GM23338 (cell line): ENCODE data around the gene GCG.

ENCODE experiments used
- CREB1 ChIP-seq: fragments of 250-450 bp; sonication (Bioruptor Pico); IDR thresholded peaks from 2 replicates; pipeline ENCODE4 v1.5.0; 2020; ENCODE audit warnings: low read depth, mild to moderate bottlenecking, moderate library complexity
- CTCF ChIP-seq, 2 experiments: fragments of 200-600 bp in 1 of 2; sonication (generic) in 1 of 2; conservative IDR thresholded peaks; 2 replicates each; pipeline versions ENCODE4 v1.5.1 to v1.6.1; 2016 to 2017; ENCODE audit warnings: antibody characterized with exemption in 2 of 2, low read depth in 2 of 2, mild to moderate bottlenecking in 2 of 2, moderate library complexity in 1 of 2
- EZH2 ChIP-seq: fragments of 200-600 bp; sonication (generic); IDR thresholded peaks from one replicate; pipeline ENCODE4 v1.8.0; 2017; ENCODE audit warnings: antibody characterized with exemption, mild to moderate bottlenecking, low read depth; ENCODE audit not compliant: unreplicated experiment
- EZH2phosphoT487 ChIP-seq: fragments of 200-600 bp; sonication (generic); IDR thresholded peaks from one replicate; pipeline ENCODE4 v1.8.1; 2018; ENCODE audit warnings: antibody characterized with exemption; ENCODE audit not compliant: unreplicated experiment
- JUNB ChIP-seq: IDR thresholded peaks from one replicate; pipeline ENCODE4 v1.6.1; 2016; ENCODE audit warnings: antibody characterized with exemption; ENCODE audit not compliant: unreplicated experiment
- NANOG ChIP-seq: IDR thresholded peaks from 2 replicates; pipeline ENCODE4 v1.6.1; 2016; ENCODE audit warnings: antibody characterized with exemption, borderline replicate concordance
- POLR2AphosphoS5 ChIP-seq: IDR thresholded peaks from 2 replicates; pipeline ENCODE4 v1.6.1; 2016; ENCODE audit warnings: antibody characterized with exemption, low read depth
- STAT1 ChIP-seq: IDR thresholded peaks from one replicate; pipeline ENCODE4 v1.6.1; 2016; ENCODE audit warnings: antibody characterized with exemption; ENCODE audit not compliant: unreplicated experiment
- ZNF114 ChIP-seq: fragments of 250-450 bp; sonication (Bioruptor Pico); IDR thresholded peaks from 2 replicates; pipeline ENCODE4 v1.5.0; 2020; ENCODE audit warnings: mild to moderate bottlenecking, moderate library complexity
- ZNF331 ChIP-seq: fragments of 250-450 bp; sonication (Bioruptor Pico); IDR thresholded peaks from 2 replicates; pipeline ENCODE4 v1.5.0; 2020; ENCODE audit warnings: low read depth, mild to moderate bottlenecking, moderate library complexity
- TF ChIP-seq, protein P1 (sequence below): IDR thresholded peaks from one replicate; pipeline ENCODE4 v1.6.1; 2018; ENCODE audit warnings: antibody characterized with exemption; ENCODE audit not compliant: unreplicated experiment
- TF ChIP-seq, protein P2 (sequence below): IDR thresholded peaks from 2 replicates; pipeline ENCODE4 v1.6.1; 2016; ENCODE audit warnings: antibody characterized with exemption
- TF ChIP-seq, protein P3 (sequence below): fragments of 250-450 bp; sonication (Bioruptor Pico); IDR thresholded peaks from 2 replicates; pipeline ENCODE4 v1.5.0; 2020; ENCODE audit warnings: mild to moderate bottlenecking, moderate library complexity

GRCh38 chr2:162166745-162167144 is 14.7 kb upstream of the GCG start:
- TF ChIP-seq CTCF (conservative IDR thresholded peaks at IDR 0.05; ENCODE audit: low read depth in 2 of 2) (no peak), ZNF331 (CRISPR knock-in tag) (no peak), EZH2 (no peak), POLR2AphosphoS5 (no peak), CREB1 (CRISPR knock-in tag) (no peak), EZH2phosphoT487 (no peak), JUNB (no peak), NANOG (no peak), STAT1 (no peak), ZNF114 (CRISPR knock-in tag) (no peak)
- TF ChIP-seq, protein P1, sequence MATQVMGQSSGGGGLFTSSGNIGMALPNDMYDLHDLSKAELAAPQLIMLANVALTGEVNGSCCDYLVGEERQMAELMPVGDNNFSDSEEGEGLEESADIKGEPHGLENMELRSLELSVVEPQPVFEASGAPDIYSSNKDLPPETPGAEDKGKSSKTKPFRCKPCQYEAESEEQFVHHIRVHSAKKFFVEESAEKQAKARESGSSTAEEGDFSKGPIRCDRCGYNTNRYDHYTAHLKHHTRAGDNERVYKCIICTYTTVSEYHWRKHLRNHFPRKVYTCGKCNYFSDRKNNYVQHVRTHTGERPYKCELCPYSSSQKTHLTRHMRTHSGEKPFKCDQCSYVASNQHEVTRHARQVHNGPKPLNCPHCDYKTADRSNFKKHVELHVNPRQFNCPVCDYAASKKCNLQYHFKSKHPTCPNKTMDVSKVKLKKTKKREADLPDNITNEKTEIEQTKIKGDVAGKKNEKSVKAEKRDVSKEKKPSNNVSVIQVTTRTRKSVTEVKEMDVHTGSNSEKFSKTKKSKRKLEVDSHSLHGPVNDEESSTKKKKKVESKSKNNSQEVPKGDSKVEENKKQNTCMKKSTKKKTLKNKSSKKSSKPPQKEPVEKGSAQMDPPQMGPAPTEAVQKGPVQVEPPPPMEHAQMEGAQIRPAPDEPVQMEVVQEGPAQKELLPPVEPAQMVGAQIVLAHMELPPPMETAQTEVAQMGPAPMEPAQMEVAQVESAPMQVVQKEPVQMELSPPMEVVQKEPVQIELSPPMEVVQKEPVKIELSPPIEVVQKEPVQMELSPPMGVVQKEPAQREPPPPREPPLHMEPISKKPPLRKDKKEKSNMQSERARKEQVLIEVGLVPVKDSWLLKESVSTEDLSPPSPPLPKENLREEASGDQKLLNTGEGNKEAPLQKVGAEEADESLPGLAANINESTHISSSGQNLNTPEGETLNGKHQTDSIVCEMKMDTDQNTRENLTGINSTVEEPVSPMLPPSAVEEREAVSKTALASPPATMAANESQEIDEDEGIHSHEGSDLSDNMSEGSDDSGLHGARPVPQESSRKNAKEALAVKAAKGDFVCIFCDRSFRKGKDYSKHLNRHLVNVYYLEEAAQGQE = no peak
- TF ChIP-seq, protein P2, sequence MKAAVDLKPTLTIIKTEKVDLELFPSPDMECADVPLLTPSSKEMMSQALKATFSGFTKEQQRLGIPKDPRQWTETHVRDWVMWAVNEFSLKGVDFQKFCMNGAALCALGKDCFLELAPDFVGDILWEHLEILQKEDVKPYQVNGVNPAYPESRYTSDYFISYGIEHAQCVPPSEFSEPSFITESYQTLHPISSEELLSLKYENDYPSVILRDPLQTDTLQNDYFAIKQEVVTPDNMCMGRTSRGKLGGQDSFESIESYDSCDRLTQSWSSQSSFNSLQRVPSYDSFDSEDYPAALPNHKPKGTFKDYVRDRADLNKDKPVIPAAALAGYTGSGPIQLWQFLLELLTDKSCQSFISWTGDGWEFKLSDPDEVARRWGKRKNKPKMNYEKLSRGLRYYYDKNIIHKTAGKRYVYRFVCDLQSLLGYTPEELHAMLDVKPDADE = no peak
- TF ChIP-seq, protein P3, sequence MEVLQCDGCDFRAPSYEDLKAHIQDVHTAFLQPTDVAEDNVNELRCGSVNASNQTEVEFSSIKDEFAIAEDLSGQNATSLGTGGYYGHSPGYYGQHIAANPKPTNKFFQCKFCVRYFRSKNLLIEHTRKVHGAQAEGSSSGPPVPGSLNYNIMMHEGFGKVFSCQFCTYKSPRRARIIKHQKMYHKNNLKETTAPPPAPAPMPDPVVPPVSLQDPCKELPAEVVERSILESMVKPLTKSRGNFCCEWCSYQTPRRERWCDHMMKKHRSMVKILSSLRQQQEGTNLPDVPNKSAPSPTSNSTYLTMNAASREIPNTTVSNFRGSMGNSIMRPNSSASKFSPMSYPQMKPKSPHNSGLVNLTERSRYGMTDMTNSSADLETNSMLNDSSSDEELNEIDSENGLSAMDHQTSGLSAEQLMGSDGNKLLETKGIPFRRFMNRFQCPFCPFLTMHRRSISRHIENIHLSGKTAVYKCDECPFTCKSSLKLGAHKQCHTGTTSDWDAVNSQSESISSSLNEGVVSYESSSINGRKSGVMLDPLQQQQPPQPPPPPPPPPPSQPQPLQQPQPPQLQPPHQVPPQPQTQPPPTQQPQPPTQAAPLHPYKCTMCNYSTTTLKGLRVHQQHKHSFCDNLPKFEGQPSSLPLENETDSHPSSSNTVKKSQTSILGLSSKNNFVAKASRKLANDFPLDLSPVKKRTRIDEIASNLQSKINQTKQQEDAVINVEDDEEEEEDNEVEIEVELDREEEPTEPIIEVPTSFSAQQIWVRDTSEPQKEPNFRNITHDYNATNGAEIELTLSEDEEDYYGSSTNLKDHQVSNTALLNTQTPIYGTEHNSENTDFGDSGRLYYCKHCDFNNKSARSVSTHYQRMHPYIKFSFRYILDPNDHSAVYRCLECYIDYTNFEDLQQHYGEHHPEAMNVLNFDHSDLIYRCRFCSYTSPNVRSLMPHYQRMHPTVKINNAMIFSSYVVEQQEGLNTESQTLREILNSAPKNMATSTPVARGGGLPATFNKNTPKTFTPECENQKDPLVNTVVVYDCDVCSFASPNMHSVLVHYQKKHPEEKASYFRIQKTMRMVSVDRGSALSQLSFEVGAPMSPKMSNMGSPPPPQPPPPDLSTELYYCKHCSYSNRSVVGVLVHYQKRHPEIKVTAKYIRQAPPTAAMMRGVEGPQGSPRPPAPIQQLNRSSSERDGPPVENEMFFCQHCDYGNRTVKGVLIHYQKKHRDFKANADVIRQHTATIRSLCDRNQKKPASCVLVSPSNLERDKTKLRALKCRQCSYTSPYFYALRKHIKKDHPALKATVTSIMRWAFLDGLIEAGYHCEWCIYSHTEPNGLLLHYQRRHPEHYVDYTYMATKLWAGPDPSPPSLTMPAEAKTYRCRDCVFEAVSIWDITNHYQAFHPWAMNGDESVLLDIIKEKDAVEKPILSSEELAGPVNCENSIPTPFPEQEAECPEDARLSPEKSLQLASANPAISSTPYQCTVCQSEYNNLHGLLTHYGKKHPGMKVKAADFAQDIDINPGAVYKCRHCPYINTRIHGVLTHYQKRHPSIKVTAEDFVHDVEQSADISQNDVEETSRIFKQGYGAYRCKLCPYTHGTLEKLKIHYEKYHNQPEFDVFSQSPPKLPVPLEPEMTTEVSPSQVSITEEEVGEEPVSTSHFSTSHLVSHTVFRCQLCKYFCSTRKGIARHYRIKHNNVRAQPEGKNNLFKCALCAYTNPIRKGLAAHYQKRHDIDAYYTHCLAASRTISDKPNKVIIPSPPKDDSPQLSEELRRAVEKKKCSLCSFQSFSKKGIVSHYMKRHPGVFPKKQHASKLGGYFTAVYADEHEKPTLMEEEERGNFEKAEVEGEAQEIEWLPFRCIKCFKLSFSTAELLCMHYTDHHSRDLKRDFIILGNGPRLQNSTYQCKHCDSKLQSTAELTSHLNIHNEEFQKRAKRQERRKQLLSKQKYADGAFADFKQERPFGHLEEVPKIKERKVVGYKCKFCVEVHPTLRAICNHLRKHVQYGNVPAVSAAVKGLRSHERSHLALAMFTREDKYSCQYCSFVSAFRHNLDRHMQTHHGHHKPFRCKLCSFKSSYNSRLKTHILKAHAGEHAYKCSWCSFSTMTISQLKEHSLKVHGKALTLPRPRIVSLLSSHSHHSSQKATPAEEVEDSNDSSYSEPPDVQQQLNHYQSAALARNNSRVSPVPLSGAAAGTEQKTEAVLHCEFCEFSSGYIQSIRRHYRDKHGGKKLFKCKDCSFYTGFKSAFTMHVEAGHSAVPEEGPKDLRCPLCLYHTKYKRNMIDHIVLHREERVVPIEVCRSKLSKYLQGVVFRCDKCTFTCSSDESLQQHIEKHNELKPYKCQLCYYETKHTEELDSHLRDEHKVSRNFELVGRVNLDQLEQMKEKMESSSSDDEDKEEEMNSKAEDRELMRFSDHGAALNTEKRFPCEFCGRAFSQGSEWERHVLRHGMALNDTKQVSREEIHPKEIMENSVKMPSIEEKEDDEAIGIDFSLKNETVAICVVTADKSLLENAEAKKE (CRISPR knock-in tag) = no peak
